ENCODE data around the gene TMEM256. TPM values are rescaled to one million over a fixed set of nuclear protein-coding genes. Genes with fewer than 3 reads are reported as not detected.

The TMEM256 gene
- total RNA-seq, 1 experiment from 2014 or later, result 40.2 TPM

- Histone ChIP-seq H3K4me3 (ENCODE audit: low read depth, low read length) (no peak within 1 kb of the TSS), H3K27me3 (replicated peaks; ENCODE audit: control insufficient read depth, insufficient read depth, low read length) (no peaks in the 10 kb centered on the region), H3K9me3 (no peaks in the 10 kb centered on the region), H3K4me1 (no peaks in the 10 kb centered on the region), H3K36me3 (ENCODE audit: control insufficient read depth, insufficient read depth, low read length) (no peaks in the 10 kb centered on the region)
- Mint-ChIP-seq H3K36me3 (ENCODE audit: insufficient read depth, unreplicated experiment) (no peaks in the 10 kb centered on the region), H3K27ac (ENCODE audit: unreplicated experiment) (no peak within 1 kb of the TSS), H3K27me3 (ENCODE audit: insufficient read depth, unreplicated experiment) (peaks cover 3% of the 10 kb centered on the region), H3K4me1 (ENCODE audit: low read depth, unreplicated experiment) (no peaks in the 10 kb centered on the region), H3K9me3 (ENCODE audit: unreplicated experiment) (no peaks in the 10 kb centered on the region), H3K4me3 (ENCODE audit: unreplicated experiment) (peak within 1 kb of the TSS; percentile 67)
- intact Hi-C loops (cut with micrococcal nuclease; ENCODE audit: unreplicated experiment), result no loop called here
- no TSS peak for BruUV-seq (replicated peaks)
- POLR2A ChIA-PET, result no interaction called here
- CTCF ChIA-PET, result no interaction called here
- TF ChIP-seq CTCF (IDR thresholded peaks at IDR 0.05; ENCODE audit: insufficient read depth in 1 of 2, low read depth in 1 of 2, low read length in 1 of 2, severe bottlenecking in 1 of 2, unreplicated experiment in 1 of 2), result no peak
- DNase-seq, result peak in 1 of 2 experiments; percentile 36
Observed at GRCh38 chr17:7444682-7445618, 41.1 kb upstream of the TMEM256 start, which contains the start of gene CHRNB1. Gene CHRNB1, plus strand, starts transcription at chr17:7445061. Its CDS starts 67 bp downstream, at chr17:7445128.

GRCh38 chr17:7443499-7444485 is 39.9 kb upstream of the TMEM256 start:
- no peak for DNase-seq
- ChIA-PET POLR2A (no interaction called here), CTCF (interaction anchor here (0.8 kb wide), 1 partner anchor 23 kb away, joined by 3 read pairs; no protein-coding TSS in a partner anchor)
- Histone ChIP-seq H3K4me1 (no peaks in the 10 kb centered on the region), H3K9me3 (no peaks in the 10 kb centered on the region), H3K36me3 (ENCODE audit: control insufficient read depth, insufficient read depth, low read length) (no peaks in the 10 kb centered on the region), H3K4me3 (ENCODE audit: low read depth, low read length) (no peak overlapping the region), H3K27me3 (replicated peaks; ENCODE audit: control insufficient read depth, insufficient read depth, low read length) (no peaks in the 10 kb centered on the region)
- Mint-ChIP-seq H3K4me3 (ENCODE audit: unreplicated experiment) (no peak overlapping the region), H3K27me3 (ENCODE audit: insufficient read depth, unreplicated experiment) (peaks cover 3% of the 10 kb centered on the region), H3K27ac (ENCODE audit: unreplicated experiment) (no peak overlapping the region), H3K36me3 (ENCODE audit: insufficient read depth, unreplicated experiment) (no peaks in the 10 kb centered on the region), H3K4me1 (ENCODE audit: low read depth, unreplicated experiment) (no peaks in the 10 kb centered on the region), H3K9me3 (ENCODE audit: unreplicated experiment) (no peaks in the 10 kb centered on the region)
- intact Hi-C loops (cut with micrococcal nuclease; ENCODE audit: unreplicated experiment), result no loop called here
- no TSS peak for BruUV-seq (replicated peaks)
- no peak for TF ChIP-seq CTCF (IDR thresholded peaks at IDR 0.05; ENCODE audit: insufficient read depth in 1 of 2, low read depth in 1 of 2, low read length in 1 of 2, severe bottlenecking in 1 of 2, unreplicated experiment in 1 of 2)

GRCh38 chr17:7442142-7442541 is 38.2 kb upstream of the TMEM256 start:
- Mint-ChIP-seq H3K36me3 (ENCODE audit: insufficient read depth, unreplicated experiment) (no peaks in the 10 kb centered on the region), H3K4me1 (ENCODE audit: low read depth, unreplicated experiment) (peaks cover 6% of the 10 kb centered on the region), H3K27me3 (ENCODE audit: insufficient read depth, unreplicated experiment) (no peaks in the 10 kb centered on the region), H3K27ac (ENCODE audit: unreplicated experiment) (no peak overlapping the region), H3K4me3 (ENCODE audit: unreplicated experiment) (no peak overlapping the region), H3K9me3 (ENCODE audit: unreplicated experiment) (no peaks in the 10 kb centered on the region)
- Histone ChIP-seq H3K9me3 (no peaks in the 10 kb centered on the region), H3K27me3 (replicated peaks; ENCODE audit: control insufficient read depth, insufficient read depth, low read length) (no peaks in the 10 kb centered on the region), H3K4me3 (ENCODE audit: low read depth, low read length) (no peak overlapping the region), H3K4me1 (no peaks in the 10 kb centered on the region), H3K36me3 (ENCODE audit: control insufficient read depth, insufficient read depth, low read length) (no peaks in the 10 kb centered on the region)
- POLR2A ChIA-PET, result no interaction called here
- no peak for DNase-seq
- no peak for TF ChIP-seq CTCF (IDR thresholded peaks at IDR 0.05; ENCODE audit: insufficient read depth in 1 of 2, low read depth in 1 of 2, low read length in 1 of 2, severe bottlenecking in 1 of 2, unreplicated experiment in 1 of 2)
- CTCF ChIA-PET, result no interaction called here
- intact Hi-C loops (cut with micrococcal nuclease; ENCODE audit: unreplicated experiment), result no loop called here
- no TSS peak for BruUV-seq (replicated peaks)

All from Caco-2 (cell line).